Measurements from ENCODE around the gene SCUBE1. TPM values are rescaled to one million over a fixed set of nuclear protein-coding genes. Genes with fewer than 3 reads are reported as not detected.

SCUBE1 gene
- total RNA-seq, 2 experiments from 2014 or later: not detected

DNA sequence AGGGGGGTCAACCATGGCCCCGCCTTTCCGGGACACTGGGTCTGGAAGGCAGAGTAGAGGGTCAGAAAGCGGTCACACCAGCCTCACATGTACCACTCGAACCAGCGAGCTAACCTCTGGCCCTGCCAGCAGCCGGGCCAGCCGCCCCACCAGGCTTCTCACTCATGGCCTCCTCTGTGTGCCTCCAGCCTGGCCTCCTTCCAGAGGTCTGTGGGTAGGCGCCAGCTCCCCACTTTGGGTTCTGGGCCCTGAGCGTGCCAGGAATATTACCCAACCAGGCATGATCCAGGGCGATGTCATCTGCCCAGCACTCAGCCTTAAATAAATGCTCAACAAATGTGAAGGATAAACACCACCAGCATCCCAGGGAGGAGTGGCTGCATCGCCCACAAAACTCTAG lies 5.8 kb downstream of the SCUBE1 start:
- TF ChIP-seq EZH2phosphoT487 (IDR thresholded peaks at IDR 0.05; ENCODE audit: borderline replicate concordance, low read depth, low read length): no peak
- TF ChIP-seq CTCF (conservative IDR thresholded peaks at IDR 0.05; ENCODE audit: low read length): no peak
- H3K4me1 ChIP-seq (ENCODE audit: insufficient read depth, low read length, poor library complexity, severe bottlenecking): no peaks in the 10 kb centered on the region
- H3K4me2 ChIP-seq (ENCODE audit: low read length): no peak overlapping the region
- no peaks in the 10 kb centered on the region for H3K9me3 ChIP-seq (ENCODE audit: low read length)
- H3K79me2 ChIP-seq (ENCODE audit: insufficient read depth, low read depth, low read length): no peaks in the 10 kb centered on the region
- H2AFZ ChIP-seq (ENCODE audit: low read length): no peak overlapping the region
- POLR2A ChIA-PET: no interaction called here
- no peak overlapping the region for H3K4me3 ChIP-seq (ENCODE audit: low read depth, low read length, poor library complexity, severe bottlenecking)
- CTCF ChIA-PET (ENCODE audit: unreplicated experiment): no interaction called here
- no TSS peak for BruUV-seq (replicated peaks)
- intact Hi-C loops (cut with micrococcal nuclease; ENCODE audit: unreplicated experiment): no loop called here
- H3K27ac ChIP-seq (ENCODE audit: low read depth, low read length, poor library complexity, severe bottlenecking): no peak overlapping the region
- no peaks in the 10 kb centered on the region for H3K36me3 ChIP-seq (ENCODE audit: insufficient read depth, low read length)
- no peaks in the 10 kb centered on the region for H4K20me1 ChIP-seq (ENCODE audit: insufficient read depth, low read length)
- DNase-seq (ENCODE audit: low spot score): no peak
- no peaks in the 10 kb centered on the region for H3K9me2 ChIP-seq (ENCODE audit: insufficient read depth, low read length)

GRCh38 chr22:43334378-43334777 lies 8.8 kb downstream of the SCUBE1 start:
- H3K79me2 ChIP-seq (ENCODE audit: insufficient read depth, low read depth, low read length): no peaks in the 10 kb centered on the region
- no TSS peak for BruUV-seq (replicated peaks)
- intact Hi-C loops (cut with micrococcal nuclease; ENCODE audit: unreplicated experiment): no loop called here
- H3K36me3 ChIP-seq (ENCODE audit: insufficient read depth, low read length): no peaks in the 10 kb centered on the region
- no peak overlapping the region for H3K27ac ChIP-seq (ENCODE audit: low read depth, low read length, poor library complexity, severe bottlenecking)
- DNase-seq (ENCODE audit: low spot score): no peak
- no peak overlapping the region for H3K4me3 ChIP-seq (ENCODE audit: low read depth, low read length, poor library complexity, severe bottlenecking)
- H4K20me1 ChIP-seq (ENCODE audit: insufficient read depth, low read length): no peaks in the 10 kb centered on the region
- ChIA-PET CTCF (ENCODE audit: unreplicated experiment) (no interaction called here), POLR2A (no interaction called here)
- H2AFZ ChIP-seq (ENCODE audit: low read length): no peak overlapping the region
- H3K4me2 ChIP-seq (ENCODE audit: low read length): no peak overlapping the region
- H3K9me3 ChIP-seq (ENCODE audit: low read length): no peaks in the 10 kb centered on the region
- TF ChIP-seq EZH2phosphoT487 (IDR thresholded peaks at IDR 0.05; ENCODE audit: borderline replicate concordance, low read depth, low read length): no peak
- no peak for TF ChIP-seq CTCF (conservative IDR thresholded peaks at IDR 0.05; ENCODE audit: low read length)
- no peaks in the 10 kb centered on the region for H3K9me2 ChIP-seq (ENCODE audit: insufficient read depth, low read length)
- no peaks in the 10 kb centered on the region for H3K4me1 ChIP-seq (ENCODE audit: insufficient read depth, low read length, poor library complexity, severe bottlenecking)

GRCh38 chr22:43333978-43334377 lies 9.2 kb downstream of the SCUBE1 start:
- no peaks in the 10 kb centered on the region for H4K20me1 ChIP-seq (ENCODE audit: insufficient read depth, low read length)
- no peaks in the 10 kb centered on the region for H3K36me3 ChIP-seq (ENCODE audit: insufficient read depth, low read length)
- no peaks in the 10 kb centered on the region for H3K79me2 ChIP-seq (ENCODE audit: insufficient read depth, low read depth, low read length)
- BruUV-seq (replicated peaks): no TSS peak
- TF ChIP-seq CTCF (conservative IDR thresholded peaks at IDR 0.05; ENCODE audit: low read length) (no peak), EZH2phosphoT487 (IDR thresholded peaks at IDR 0.05; ENCODE audit: borderline replicate concordance, low read depth, low read length) (no peak)
- no peaks in the 10 kb centered on the region for H3K9me3 ChIP-seq (ENCODE audit: low read length)
- no peak overlapping the region for H3K27ac ChIP-seq (ENCODE audit: low read depth, low read length, poor library complexity, severe bottlenecking)
- H2AFZ ChIP-seq (ENCODE audit: low read length): no peak overlapping the region
- intact Hi-C loops (cut with micrococcal nuclease; ENCODE audit: unreplicated experiment): no loop called here
- no peaks in the 10 kb centered on the region for H3K4me1 ChIP-seq (ENCODE audit: insufficient read depth, low read length, poor library complexity, severe bottlenecking)
- no peak overlapping the region for H3K4me3 ChIP-seq (ENCODE audit: low read depth, low read length, poor library complexity, severe bottlenecking)
- DNase-seq (ENCODE audit: low spot score): no peak
- CTCF ChIA-PET (ENCODE audit: unreplicated experiment): no interaction called here
- no peak overlapping the region for H3K4me2 ChIP-seq (ENCODE audit: low read length)
- POLR2A ChIA-PET: no interaction called here
- no peaks in the 10 kb centered on the region for H3K9me2 ChIP-seq (ENCODE audit: insufficient read depth, low read length)
